Tongue (tissue), 3 donors: ENCODE measurements around the gene KIF1C. TPM values are rescaled to one million over a fixed set of nuclear protein-coding genes. Genes with fewer than 3 reads are reported as not detected.
"Not testable (repeated sequence)": the region's sequence is repeated elsewhere in the genome, so short reads cannot be mapped to it uniquely, and the experiment has no call there.

ENCODE experiments used
- DNase-seq: peaks from one replicate; pipeline ENCODE4 v3.0.0-alpha.2; 2015
- small RNA-seq: library from RNA; depleted of rRNA; stranded (forward); fragments of <200 nt; gene quantifications from one replicate; pipeline ENCODE3, GENCODE V24; 2014; ENCODE audit warnings: low replicate concordance
- total RNA-seq: library from RNA; depleted of rRNA; stranded (reverse); fragments of >200 nt; gene quantifications from one replicate; pipeline ENCODE4 v1.2.3, GENCODE V29; 2014

KIF1C gene
- total RNA-seq, 1 donor from 2014 or later, result 97.3 TPM

DNA sequence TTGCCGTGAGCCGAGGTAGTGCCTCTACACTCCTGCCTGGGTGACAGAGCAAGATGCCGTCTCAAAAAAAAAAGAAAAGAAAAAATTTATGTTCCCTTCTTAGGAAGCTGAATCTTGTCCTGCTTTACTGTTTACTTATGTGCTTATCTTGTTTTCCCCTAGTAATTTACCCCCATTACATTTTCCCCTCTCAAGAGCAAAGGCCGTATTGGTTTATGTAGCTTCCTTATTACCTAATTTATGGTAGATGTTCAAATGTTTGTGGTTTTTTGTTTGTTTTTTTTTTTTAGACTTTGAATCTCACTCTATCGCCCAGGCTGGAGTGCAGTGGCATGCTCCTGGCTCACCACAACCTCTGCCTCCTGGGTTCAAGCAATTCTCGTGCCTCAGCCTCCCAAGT is 47.7 kb downstream of the KIF1C start:
- no peak for DNase-seq

DNA sequence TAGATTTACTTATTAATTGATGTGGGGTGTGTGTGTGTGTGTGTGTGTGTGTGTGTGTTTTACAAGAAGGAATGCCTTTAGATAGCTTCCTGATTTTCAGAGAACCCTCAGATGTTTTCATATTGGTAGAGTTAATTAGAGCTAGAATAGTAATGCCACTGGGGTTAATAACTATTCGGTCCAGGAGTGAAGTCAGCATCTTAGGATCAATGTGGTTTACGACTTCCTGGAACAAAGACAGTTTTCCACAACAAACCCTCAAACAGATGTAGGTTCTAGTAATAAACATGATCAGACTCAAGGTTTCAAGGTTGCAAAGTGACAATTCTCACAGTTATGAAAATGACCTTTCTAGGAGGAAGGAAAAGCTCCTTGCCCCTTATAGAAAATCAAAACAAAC is 49.7 kb downstream of the KIF1C start:
- DNase-seq, result no peak

- DNase-seq, result peak; percentile 44
Observed at GRCh38 chr17:5049314-5049841, 51.6 kb downstream of the KIF1C start.

GRCh38 chr17:5050278-5050677 is 52.5 kb downstream of the KIF1C start:
- DNase-seq, result peak; percentile 68

DNA sequence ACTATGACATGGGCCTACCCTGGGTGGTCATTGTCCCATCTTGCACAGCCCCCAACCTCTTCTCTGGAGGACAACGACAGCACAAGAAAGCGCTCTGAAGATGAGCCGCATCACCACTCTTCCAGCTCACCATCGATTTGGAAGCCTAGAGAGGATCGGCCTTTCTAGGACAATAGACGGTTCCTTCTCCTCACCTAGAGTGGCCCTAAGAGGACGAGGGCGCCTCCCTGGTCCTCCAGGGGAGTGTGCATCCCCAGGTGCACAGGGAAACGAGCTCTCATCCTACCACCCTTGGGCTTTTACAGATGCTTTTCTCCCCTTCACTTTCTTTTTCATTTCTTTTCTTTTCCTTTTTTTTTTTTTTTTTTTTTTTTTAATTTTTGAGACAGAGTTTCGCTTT is 57.8 kb downstream of the KIF1C start:
- DNase-seq, result no peak

- DNase-seq, result no peak
Observed at GRCh38 chr17:5065227-5065744, 67.5 kb downstream of the KIF1C start.

- DNase-seq, result no peak
Observed at GRCh38 chr17:5068236-5068635, 70.5 kb downstream of the KIF1C start.

DNA sequence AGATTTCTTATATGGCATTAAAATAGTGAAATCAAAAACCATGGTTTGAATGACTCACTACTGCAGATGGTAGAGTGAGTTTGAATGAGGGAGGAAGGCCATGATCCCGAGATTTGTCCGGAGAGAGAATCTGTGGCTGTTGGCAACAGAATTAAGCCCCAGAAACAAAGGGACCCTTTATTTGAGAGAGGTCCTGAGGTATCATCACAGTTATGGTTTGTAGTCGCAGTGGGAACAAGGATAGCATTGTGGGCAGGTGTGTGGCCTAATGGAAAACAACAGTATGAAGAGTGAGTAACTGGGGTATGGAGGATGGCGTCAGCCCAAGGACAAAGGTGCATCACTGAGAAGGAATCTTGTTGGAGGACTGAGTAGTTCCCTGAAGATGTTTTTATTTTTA is 72.0 kb downstream of the KIF1C start:
- DNase-seq, result no peak

DNA sequence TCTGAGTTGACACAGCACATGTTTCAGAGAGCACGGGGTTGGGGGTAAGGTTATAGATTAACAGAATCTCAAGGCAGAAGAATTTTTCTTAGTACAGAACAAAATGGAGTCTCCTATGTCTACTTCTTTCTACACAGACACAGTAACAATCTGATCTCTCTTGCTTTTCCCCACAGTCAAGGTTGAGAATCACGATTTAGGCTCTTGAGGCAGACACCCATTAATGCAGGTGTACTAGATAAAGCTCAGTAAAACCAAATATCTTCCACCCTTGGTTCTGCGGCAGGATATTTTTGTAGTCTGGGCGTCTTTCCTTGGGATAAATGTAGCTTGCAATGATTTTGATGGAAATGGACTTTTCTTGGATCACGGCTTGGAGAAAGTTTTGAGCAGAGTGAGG is 77.7 kb downstream of the KIF1C start:
- DNase-seq, result not testable (repeated sequence)

GRCh38 chr17:5077275-5077674 is 79.5 kb downstream of the KIF1C start:
- DNase-seq, result not testable (repeated sequence)

GRCh38 chr17:5077781-5078105 is 80.0 kb downstream of the KIF1C start:
- no peak for DNase-seq

Small RNA genes within 50 kb of the gene (small RNA-seq; reads per million reads assigned to genes)
- gene MIR6864, result 0.06 reads per million
- not detected for gene MIR6865

Other genes starting within 250 kb of the KIF1C start
- not detected for gene TM4SF5, start 226.1 kb upstream of the KIF1C start, total RNA-seq
- 13.1 TPM for gene VMO1, start 211.6 kb upstream of the KIF1C start, total RNA-seq
- gene GLTPD2, start 209.0 kb upstream of the KIF1C start, total RNA-seq, result not detected
- 79.1 TPM for gene PSMB6, start 201.8 kb upstream of the KIF1C start, total RNA-seq
- gene PLD2, start 190.8 kb upstream of the KIF1C start, total RNA-seq, result 16.1 TPM
- 51.4 TPM for gene MINK1, start 164.6 kb upstream of the KIF1C start, total RNA-seq
- 5.1 TPM for gene C17orf107, start 98.4 kb upstream of the KIF1C start, total RNA-seq
- 3.8 TPM for gene CHRNE, start 94.9 kb upstream of the KIF1C start, total RNA-seq
- gene GP1BA, start 65.7 kb upstream of the KIF1C start, total RNA-seq, result not detected
- 94.6 TPM for gene SLC25A11, start 57.9 kb upstream of the KIF1C start, total RNA-seq
- 20.3 TPM for gene RNF167, start 57.7 kb upstream of the KIF1C start, total RNA-seq
- 168 TPM for gene PFN1, start 49.4 kb upstream of the KIF1C start, total RNA-seq
- 4,089 TPM for gene ENO3, start 46.8 kb upstream of the KIF1C start, total RNA-seq
- gene SPAG7, start 30.1 kb upstream of the KIF1C start, total RNA-seq, result 68.2 TPM
- gene CAMTA2, start 10.3 kb upstream of the KIF1C start, total RNA-seq, result 8.0 TPM
- 0.62 TPM for gene INCA1, start 428 bp upstream of the KIF1C start, total RNA-seq
- not detected for gene SLC52A1, start 37.5 kb downstream of the KIF1C start, total RNA-seq
- gene ZFP3, start 80.5 kb downstream of the KIF1C start, total RNA-seq, result 9.5 TPM
- gene ZNF232, start 113.9 kb downstream of the KIF1C start, total RNA-seq, result 8.4 TPM
- gene USP6, start 118.1 kb downstream of the KIF1C start, total RNA-seq, result 0.92 TPM
- 27.7 TPM for gene ZNF594, start 193.9 kb downstream of the KIF1C start, total RNA-seq
- not detected for gene SCIMP, start 236.9 kb downstream of the KIF1C start, total RNA-seq